Activated T-helper 1 cell treated with anti-CD3 and anti-CD28 coated beads, Interleukin-12 subunit alpha, Interleukin-12 subunit beta, Interleukin-2, Interleukin-4 antibody, amounts not matched to agents 30 ng/mL and 10 ng/mL and 1 ng/mL, durations not matched to agents 14 hours and 24 hours and 36 hours (primary cell): Measurements from ENCODE around the gene BCL2L12. TPM values are rescaled to one million over a fixed set of nuclear protein-coding genes. Genes with fewer than 3 reads are reported as not detected.

Source experiments
- DNase-seq: peaks from one replicate; pipeline ENCODE4 v3.0.0; 2021; ENCODE audit warnings: low spot score
- H3K27ac Mint-ChIP-seq: one replicate; pipeline ENCODE4 v1.8.0; 2021; ENCODE audit warnings: mild to moderate bottlenecking, mixed read lengths
- H3K27me3 Mint-ChIP-seq: one replicate; pipeline ENCODE4 v1.8.0; 2022; ENCODE audit warnings: mild to moderate bottlenecking, moderate library complexity, mixed read lengths; ENCODE audit not compliant: insufficient read depth
- H3K36me3 Mint-ChIP-seq: one replicate; pipeline ENCODE4 v1.8.0; 2021; ENCODE audit warnings: low read depth, mixed read lengths
- H3K4me1 Mint-ChIP-seq: one replicate; pipeline ENCODE4 v1.8.0; 2021; ENCODE audit warnings: low read depth, mixed read lengths
- H3K4me3 Mint-ChIP-seq: one replicate; pipeline ENCODE4 v1.8.0; 2021; ENCODE audit warnings: mild to moderate bottlenecking, moderate library complexity, mixed read lengths
- H3K9me3 Mint-ChIP-seq: one replicate; pipeline ENCODE4 v1.8.0; 2021; ENCODE audit warnings: mixed read lengths
- intact Hi-C: fragments of 100-400 bp; cut with micrococcal nuclease; formaldehyde crosslinking; loops from one replicate; pipeline ENCODE4 v1.15.1; 2024
- total RNA-seq: library from RNA; stranded (reverse); gene quantifications from 2 replicates; pipeline ENCODE4 v1.2.3, GENCODE V29; 2022

The BCL2L12 gene
- total RNA-seq, 1 donor from 2014 or later: 72.2 TPM

DNA sequence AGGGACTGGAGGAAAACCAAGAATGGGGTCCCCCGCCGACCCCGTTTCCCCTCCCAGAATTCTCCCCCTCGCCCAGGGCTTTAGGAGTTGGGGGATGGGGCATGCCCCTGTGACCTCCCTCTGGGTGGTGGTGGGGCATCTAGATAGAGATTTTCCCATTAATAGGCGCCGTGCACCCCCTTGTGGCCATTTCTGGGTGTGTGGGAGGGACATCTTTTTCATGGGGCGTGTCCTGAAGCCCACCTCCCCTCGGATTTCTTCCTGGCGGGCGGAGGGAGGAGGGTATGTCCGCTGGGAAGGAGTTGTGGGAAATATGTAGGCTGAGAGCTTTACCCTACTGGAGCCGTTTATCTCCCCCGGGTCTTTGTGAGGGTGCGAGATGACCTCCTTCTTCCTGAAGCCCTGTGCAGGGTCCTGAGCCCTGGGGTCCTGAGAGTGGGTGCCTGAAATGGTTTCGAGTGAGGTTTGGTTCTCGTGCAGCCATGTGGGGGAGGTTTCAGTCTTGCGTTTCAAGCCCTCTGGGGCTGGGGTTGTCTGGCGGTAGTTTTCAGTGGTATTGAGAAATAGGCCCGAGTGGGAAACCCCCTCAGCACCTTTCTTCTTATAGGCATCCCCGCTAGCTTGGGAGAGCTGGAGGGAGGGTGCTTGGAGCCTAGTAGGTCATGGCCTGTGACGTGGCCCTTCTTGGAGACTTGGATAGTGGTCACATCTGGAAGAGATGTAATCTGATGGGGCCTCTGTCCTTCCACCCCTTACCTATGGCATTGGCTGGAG is 12.4 kb downstream of the BCL2L12 start:
- Mint-ChIP-seq H3K9me3 (no peaks in the 10 kb centered on the region), H3K27ac (peak overlapping the region; percentile 95), H3K4me3 (peak overlapping the region; percentile 96), H3K4me1 (peaks cover 32% of the 10 kb centered on the region), H3K36me3 (peaks cover 23% of the 10 kb centered on the region), H3K27me3 (no peaks in the 10 kb centered on the region)
- peak; percentile 66 for DNase-seq
- intact Hi-C loops: loop anchor here (1.0 to 5.0 kb wide), 9 partner anchors 88 to 649 kb away; partner anchors contain the start of genes AKT1S1, FUZ, KCNC3 and PIH1D1

DNA sequence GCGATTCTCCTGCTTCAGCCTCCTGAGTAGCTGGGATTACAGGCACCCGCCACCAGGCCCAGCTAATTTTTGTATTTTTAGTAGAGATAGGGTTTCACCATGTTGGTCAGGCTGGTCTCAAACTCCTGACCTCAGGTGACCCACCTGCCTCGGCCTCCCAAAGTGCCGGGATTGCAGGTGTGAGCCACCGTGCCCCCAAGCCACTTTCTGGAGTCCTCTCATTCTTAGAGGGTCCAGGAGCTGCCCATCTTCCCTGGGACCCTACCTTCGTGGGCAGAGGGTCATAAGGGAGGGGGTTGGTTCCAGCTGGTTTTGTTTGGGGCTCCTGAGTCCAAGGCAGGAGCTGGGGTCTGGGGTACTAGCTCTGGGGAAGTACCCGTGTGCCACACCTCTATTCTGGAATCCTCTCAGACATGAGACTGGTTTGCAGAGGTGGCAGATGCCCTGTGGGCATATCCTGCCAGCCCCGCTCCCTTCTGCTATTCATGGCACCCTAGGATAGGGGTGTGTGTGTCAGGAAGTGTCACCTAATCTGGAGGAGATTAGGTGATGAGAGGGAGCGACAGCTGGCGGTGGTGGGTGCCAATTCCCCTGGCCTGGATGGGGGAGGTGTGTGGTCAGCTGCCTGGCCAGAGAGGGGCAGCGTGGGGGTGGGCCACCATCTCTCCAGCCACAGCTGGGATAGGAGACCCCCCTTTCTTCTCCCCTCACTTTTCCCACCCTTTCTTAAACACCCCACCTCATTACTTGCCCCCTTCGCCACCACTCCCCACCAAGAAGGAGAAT is 13.4 kb downstream of the BCL2L12 start:
- DNase-seq: no peak
- no peaks in the 10 kb centered on the region for H3K9me3 Mint-ChIP-seq
- peaks cover 26% of the 10 kb centered on the region for H3K36me3 Mint-ChIP-seq
- peak overlapping the region; percentile 96 for H3K4me3 Mint-ChIP-seq
- H3K27ac Mint-ChIP-seq: no peak overlapping the region
- H3K27me3 Mint-ChIP-seq: no peaks in the 10 kb centered on the region
- intact Hi-C loops: loop anchor here (5.0 kb wide), 2 partner anchors 308 to 648 kb away; partner anchors contain the start of gene KCNC3
- peaks cover 32% of the 10 kb centered on the region for H3K4me1 Mint-ChIP-seq

DNA sequence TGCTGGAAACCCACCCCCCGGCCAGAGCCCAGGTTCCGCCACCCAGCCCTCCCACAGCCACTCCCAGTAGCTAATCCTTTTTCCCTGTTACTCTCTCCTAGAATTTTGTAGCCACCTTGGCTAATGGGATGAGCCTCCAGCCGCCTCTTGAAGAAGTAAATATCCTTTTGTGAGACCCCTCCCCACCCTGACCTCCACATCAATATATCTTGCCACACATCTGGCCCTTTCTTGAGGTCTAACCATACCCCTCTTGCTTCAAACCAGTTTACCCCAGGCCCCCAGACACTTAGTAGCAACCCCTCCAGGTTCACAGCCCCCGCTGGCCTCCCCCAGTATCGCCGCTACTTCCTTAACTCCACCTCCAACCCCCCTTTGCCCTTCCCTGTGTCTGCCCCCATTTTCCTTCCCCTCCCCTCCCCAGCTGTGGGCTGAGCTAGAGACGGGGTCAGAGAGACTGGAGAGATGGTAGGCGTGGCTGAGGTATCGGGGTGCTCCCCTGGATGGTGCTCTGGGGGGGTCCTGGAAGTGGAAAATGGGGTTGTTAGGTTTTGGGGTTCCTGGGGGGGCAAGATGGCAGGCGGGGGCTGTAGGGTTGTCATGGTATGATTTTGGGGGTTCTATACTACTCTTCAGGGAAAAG is 14.2 kb downstream of the BCL2L12 start:
- H3K36me3 Mint-ChIP-seq: peaks cover 27% of the 10 kb centered on the region
- peak overlapping the region; percentile 29 for H3K27ac Mint-ChIP-seq
- no peaks in the 10 kb centered on the region for H3K9me3 Mint-ChIP-seq
- peaks cover 32% of the 10 kb centered on the region for H3K4me1 Mint-ChIP-seq
- H3K4me3 Mint-ChIP-seq: peak overlapping the region; percentile 63
- intact Hi-C loops: loop anchor here (5.0 kb wide), 2 partner anchors 307 to 647 kb away; partner anchors contain the start of gene KCNC3
- DNase-seq: no peak
- no peaks in the 10 kb centered on the region for H3K27me3 Mint-ChIP-seq

DNA sequence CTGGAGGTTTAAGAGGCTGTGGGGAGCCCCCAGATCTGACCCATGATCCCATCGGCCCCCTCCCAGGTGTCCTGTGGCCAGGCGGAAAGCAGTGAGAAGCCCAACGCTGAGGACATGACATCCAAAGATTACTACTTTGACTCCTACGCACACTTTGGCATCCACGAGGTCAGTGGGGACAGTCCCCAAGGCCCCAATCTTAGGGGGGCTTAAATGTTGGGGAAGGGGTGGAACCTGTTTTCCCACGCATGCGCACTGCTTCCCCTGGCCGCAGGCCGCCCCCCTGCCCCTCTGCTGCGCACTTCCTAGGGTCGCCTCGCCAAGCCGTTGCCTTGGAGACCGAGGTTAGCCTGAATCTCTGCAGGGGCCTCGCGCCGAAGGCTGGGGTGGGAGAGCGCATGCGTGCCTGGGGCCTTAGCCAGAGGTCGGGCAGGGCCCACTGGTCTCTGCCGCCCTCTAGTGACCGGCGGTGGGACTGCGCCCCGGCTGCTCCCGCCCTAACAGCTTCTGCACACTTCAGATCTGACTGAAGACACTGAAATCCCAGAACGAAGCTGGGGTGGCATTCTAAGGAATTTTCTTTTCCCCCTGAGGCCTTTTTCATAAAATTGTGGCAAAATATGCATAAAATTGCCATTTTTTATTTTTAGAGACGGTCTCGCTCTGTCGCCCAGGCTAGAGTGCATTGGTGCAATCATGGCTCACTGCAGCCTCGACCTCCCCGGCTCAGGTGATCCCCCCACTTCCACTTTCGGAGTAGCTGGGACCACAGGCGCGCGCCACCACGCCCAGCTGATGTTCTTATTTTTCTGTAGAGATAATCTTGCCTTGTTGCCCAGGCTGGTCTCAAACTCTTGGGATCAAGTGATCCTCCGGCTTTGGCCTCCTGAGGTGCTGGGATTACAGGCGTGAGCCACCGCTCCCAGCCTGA is 15.0 kb downstream of the BCL2L12 start:
- peak overlapping the region; percentile 29 for H3K27ac Mint-ChIP-seq

DNA sequence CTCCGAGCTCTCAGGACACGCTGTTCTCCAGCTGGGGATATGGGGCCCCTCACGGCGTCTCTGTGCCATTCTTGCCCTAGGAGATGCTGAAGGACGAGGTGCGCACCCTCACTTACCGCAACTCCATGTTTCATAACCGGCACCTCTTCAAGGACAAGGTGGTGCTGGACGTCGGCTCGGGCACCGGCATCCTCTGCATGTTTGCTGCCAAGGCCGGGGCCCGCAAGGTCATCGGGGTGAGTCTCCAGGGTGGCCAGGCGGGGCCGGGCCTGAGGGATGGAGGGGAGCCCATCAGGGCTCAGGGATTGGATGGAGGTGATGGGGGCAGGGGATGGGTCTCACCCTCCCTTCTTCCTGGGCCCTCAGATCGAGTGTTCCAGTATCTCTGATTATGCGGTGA is 16.1 kb downstream of the BCL2L12 start:
- no peaks in the 10 kb centered on the region for H3K27me3 Mint-ChIP-seq
- no peak overlapping the region for H3K4me3 Mint-ChIP-seq
- peaks cover 22% of the 10 kb centered on the region for H3K4me1 Mint-ChIP-seq
- H3K36me3 Mint-ChIP-seq: peaks cover 36% of the 10 kb centered on the region
- intact Hi-C loops: no loop called here
- no peak overlapping the region for H3K27ac Mint-ChIP-seq
- no peaks in the 10 kb centered on the region for H3K9me3 Mint-ChIP-seq
- DNase-seq: no peak

More for the DNA sequence above, 15.0 kb downstream of the BCL2L12 start:
- Mint-ChIP-seq H3K9me3 (no peaks in the 10 kb centered on the region), H3K4me1 (peaks cover 32% of the 10 kb centered on the region), H3K4me3 (peak overlapping the region; percentile 63), H3K27me3 (no peaks in the 10 kb centered on the region), H3K36me3 (peaks cover 34% of the 10 kb centered on the region)
- peak; percentile 87 for DNase-seq
- intact Hi-C loops: no loop called here

DNA sequence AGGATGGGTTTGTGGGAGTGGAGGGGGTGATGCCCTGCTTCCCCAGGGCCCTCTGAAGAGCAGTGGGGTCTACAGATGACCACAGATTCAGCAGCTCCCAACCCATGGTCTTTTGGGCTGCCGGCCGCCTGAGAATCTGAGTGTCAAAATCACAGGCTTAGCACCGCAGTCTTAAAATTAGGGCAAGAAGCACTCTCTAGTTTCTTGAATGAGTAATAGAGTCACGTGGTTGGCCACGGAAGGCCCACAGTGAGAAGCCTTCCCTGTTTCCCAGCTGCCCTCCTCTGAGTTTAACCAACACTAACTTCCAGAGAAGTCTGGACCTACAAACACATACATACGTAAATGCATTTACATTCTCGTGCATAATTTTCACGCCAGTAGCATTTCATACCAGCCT is 16.5 kb downstream of the BCL2L12 start:
- no peak overlapping the region for H3K4me3 Mint-ChIP-seq
- H3K36me3 Mint-ChIP-seq: peaks cover 40% of the 10 kb centered on the region
- H3K4me1 Mint-ChIP-seq: peaks cover 22% of the 10 kb centered on the region
- intact Hi-C loops: no loop called here
- no peaks in the 10 kb centered on the region for H3K9me3 Mint-ChIP-seq
- no peaks in the 10 kb centered on the region for H3K27me3 Mint-ChIP-seq
- no peak for DNase-seq
- no peak overlapping the region for H3K27ac Mint-ChIP-seq

DNA sequence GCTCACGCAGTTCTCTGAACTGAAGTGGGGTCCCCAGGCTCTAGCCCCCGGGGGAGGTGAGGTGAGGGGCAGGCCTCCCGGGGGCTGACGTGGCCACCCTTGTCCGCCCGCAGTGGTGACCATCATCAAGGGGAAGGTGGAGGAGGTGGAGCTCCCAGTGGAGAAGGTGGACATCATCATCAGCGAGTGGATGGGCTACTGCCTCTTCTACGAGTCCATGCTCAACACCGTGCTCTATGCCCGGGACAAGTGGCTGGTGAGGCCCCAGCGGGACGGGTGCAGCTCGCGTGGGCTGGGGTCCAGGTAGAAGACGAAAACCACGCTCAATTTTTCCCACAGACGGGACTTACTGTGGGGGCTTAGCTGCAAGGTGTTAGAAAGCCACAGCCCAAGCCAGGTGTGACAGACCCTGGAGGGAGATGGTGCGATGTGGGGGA is 18.1 kb downstream of the BCL2L12 start:
- intact Hi-C loops: no loop called here
- peaks cover 41% of the 10 kb centered on the region for H3K36me3 Mint-ChIP-seq
- H3K27ac Mint-ChIP-seq: no peak overlapping the region
- peaks cover 14% of the 10 kb centered on the region for H3K4me1 Mint-ChIP-seq
- DNase-seq: no peak
- no peak overlapping the region for H3K4me3 Mint-ChIP-seq
- H3K27me3 Mint-ChIP-seq: no peaks in the 10 kb centered on the region
- H3K9me3 Mint-ChIP-seq: no peaks in the 10 kb centered on the region

DNA sequence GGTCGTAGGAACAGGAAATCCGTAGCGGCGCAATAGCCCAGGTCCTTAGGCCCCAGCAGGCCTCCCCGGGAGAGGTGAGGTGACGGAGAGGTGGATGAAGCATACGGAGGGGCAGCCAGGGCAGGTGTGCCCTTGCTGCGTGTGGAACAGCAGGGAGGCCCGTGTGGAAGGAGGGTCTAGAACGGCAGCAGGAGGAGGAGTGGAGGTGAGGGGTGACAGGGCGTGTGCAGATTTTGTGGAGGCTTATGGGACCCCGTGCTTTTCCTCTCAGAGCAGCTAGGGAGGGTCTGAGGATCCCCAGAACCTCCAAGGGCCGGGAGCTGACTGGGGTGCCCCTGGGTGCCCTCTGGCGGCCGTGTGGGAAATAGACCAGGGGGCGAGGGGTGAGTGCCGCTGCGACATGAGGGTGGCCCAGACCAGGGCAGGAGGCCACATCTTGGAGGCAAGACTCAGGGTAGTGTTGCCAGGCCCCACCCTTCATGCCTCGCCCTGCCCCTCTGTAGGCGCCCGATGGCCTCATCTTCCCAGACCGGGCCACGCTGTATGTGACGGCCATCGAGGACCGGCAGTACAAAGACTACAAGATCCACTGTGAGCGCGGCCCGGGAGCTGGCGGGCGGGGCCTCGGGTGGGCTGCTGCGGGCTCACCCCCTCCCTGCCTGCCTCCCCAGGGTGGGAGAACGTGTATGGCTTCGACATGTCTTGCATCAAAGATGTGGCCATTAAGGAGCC is 18.7 kb downstream of the BCL2L12 start:
- H3K27ac Mint-ChIP-seq: no peak overlapping the region
- no peaks in the 10 kb centered on the region for H3K27me3 Mint-ChIP-seq
- intact Hi-C loops: no loop called here
- H3K4me3 Mint-ChIP-seq: no peak overlapping the region
- H3K9me3 Mint-ChIP-seq: no peaks in the 10 kb centered on the region
- peaks cover 14% of the 10 kb centered on the region for H3K4me1 Mint-ChIP-seq
- no peak for DNase-seq
- peaks cover 41% of the 10 kb centered on the region for H3K36me3 Mint-ChIP-seq

DNA sequence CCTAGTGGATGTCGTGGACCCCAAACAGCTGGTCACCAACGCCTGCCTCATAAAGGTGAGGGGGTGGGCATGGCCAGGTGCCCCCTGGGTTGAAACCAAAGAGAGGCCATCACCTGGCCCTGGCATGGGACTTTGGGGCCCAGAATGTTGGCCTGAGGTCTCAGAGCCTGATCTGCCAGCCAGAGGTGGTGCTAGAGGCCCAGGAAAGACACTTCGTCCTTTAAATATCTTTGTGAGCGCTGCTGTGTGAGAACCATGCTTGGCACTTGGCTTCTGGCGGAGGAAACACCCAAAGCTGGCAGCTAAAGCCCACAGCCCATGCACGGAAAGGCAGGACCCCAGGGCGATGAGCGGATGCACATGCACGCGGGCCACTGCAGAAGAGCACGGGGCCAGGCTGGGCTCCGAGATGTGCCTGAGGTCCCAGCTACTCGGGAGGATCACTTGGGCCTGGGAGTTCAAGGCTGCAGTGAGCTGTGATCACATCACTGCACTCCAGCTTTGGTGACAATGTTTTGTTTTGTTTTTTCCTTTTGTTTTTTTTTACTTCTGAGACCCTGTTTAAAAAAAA is 19.3 kb downstream of the BCL2L12 start:
- peaks cover 12% of the 10 kb centered on the region for H3K4me1 Mint-ChIP-seq
- no peaks in the 10 kb centered on the region for H3K9me3 Mint-ChIP-seq
- peaks cover 4% of the 10 kb centered on the region for H3K27me3 Mint-ChIP-seq
- no peak for DNase-seq
- H3K27ac Mint-ChIP-seq: no peak overlapping the region
- no peak overlapping the region for H3K4me3 Mint-ChIP-seq
- peaks cover 44% of the 10 kb centered on the region for H3K36me3 Mint-ChIP-seq
- intact Hi-C loops: no loop called here

DNA sequence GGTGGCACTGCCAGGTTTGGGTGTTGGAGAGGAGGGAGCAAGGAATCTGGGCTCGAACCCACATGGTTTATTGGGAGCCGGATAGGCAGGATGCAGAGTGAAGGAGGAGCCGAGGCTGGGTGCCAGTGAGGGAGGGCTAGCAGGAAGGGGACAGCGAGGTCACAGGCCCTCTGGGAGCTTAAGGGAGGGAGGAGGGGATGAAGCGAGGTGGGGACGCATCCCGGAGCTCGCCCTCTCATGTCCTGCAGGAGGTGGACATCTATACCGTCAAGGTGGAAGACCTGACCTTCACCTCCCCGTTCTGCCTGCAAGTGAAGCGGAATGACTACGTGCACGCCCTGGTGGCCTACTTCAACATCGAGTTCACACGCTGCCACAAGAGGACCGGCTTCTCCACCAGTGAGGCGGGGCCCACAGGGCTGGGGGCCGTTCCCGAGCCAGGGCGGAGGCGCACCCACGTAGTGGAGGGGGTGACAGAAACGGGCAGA is 20.2 kb downstream of the BCL2L12 start:
- intact Hi-C loops: no loop called here
- Mint-ChIP-seq H3K9me3 (no peaks in the 10 kb centered on the region), H3K36me3 (peaks cover 44% of the 10 kb centered on the region), H3K4me3 (no peak overlapping the region), H3K27ac (peak overlapping the region; percentile 34), H3K4me1 (peaks cover 17% of the 10 kb centered on the region), H3K27me3 (peaks cover 10% of the 10 kb centered on the region)
- DNase-seq: no peak

DNA sequence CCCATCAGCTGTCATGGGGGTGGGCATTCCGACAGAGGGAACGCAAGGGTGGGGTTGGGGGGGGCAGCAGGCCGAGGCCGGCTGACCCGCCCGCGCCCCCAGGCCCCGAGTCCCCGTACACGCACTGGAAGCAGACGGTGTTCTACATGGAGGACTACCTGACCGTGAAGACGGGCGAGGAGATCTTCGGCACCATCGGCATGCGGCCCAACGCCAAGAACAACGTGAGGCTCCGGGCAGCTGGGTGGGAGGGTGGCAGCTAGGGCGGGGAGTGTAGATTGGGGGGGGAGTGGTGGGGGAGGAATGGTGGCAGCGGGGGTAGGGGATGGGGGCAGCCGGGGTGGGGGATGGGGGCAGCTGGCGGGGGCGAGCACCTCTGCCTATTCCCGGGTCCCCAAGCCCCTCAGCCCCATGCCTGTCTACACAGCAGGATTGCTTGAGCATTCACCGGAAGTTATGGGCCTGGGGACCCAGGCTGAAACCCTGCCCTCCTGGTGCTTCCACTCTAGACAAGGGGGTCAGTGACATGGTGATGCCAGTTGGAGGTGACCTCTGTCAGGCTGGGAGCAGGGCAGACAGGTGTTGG is 20.9 kb downstream of the BCL2L12 start:
- no peak for DNase-seq
- intact Hi-C loops: no loop called here
- Mint-ChIP-seq H3K4me1 (peaks cover 19% of the 10 kb centered on the region), H3K4me3 (no peak overlapping the region), H3K27me3 (peaks cover 12% of the 10 kb centered on the region), H3K9me3 (no peaks in the 10 kb centered on the region), H3K36me3 (peaks cover 41% of the 10 kb centered on the region), H3K27ac (no peak overlapping the region)
